OCI-LY1 (cell line): Measurements from ENCODE around the gene FBLIM1.
A peak's percentile ranks its signal among the peaks of the same experiment; 100 is the strongest.

ENCODE experiments used
- H2AFZ ChIP-seq: fragments of 200-600 bp; sonication (generic), shearing (Covaris generic); 2 replicates; pipeline ENCODE4 v1.6.0; 2014; ENCODE audit warnings: antibody characterized with exemption, mild to moderate bottlenecking, low read length
- H3F3A ChIP-seq: fragments of 200-600 bp; sonication (generic), shearing (Covaris generic); 2 replicates; pipeline ENCODE4 v1.6.0; 2014; ENCODE audit warnings: mild to moderate bottlenecking, antibody characterized with exemption, low read length, moderate library complexity; ENCODE audit not compliant: insufficient read depth
- H3K27ac ChIP-seq: fragments of 200-600 bp; sonication (generic); 2 replicates; pipeline ENCODE4 v1.5.1; 2014; ENCODE audit warnings: low read length, mixed run types, mild to moderate bottlenecking, low read depth; ENCODE audit not compliant: poor library complexity, severe bottlenecking
- H3K27me3 ChIP-seq: fragments of 200-600 bp; sonication (generic); 2 replicates; pipeline ENCODE4 v1.6.0; 2014; ENCODE audit warnings: antibody characterized with exemption, mild to moderate bottlenecking, low read length, moderate library complexity; ENCODE audit not compliant: insufficient read depth
- H3K36me3 ChIP-seq: fragments of 200-600 bp; sonication (generic); 2 replicates; pipeline ENCODE4 v1.6.1; 2014; ENCODE audit warnings: mild to moderate bottlenecking, antibody characterized with exemption, low read length, moderate library complexity, mixed read lengths; ENCODE audit not compliant: insufficient read depth
- H3K4me1 ChIP-seq: fragments of 200-600 bp; sonication (generic); 2 replicates; pipeline ENCODE4 v1.5.1; 2014; ENCODE audit warnings: mild to moderate bottlenecking, low read length, moderate library complexity; ENCODE audit not compliant: insufficient read depth, severe bottlenecking
- H3K4me2 ChIP-seq: fragments of 200-600 bp; sonication (generic), shearing (Covaris generic); 2 replicates; pipeline ENCODE4 v1.6.1; 2014; ENCODE audit warnings: low read length
- H3K4me3 ChIP-seq: fragments of 200-600 bp; sonication (generic); 2 replicates; pipeline ENCODE4 v1.5.1; 2014; ENCODE audit warnings: low read length, low read depth, mild to moderate bottlenecking, mixed read lengths; ENCODE audit not compliant: poor library complexity, severe bottlenecking
- H3K79me2 ChIP-seq: fragments of 200-600 bp; shearing (Covaris generic); 2 replicates; pipeline ENCODE4 v1.6.1; 2016; ENCODE audit warnings: mixed run types, low read length, mixed read lengths; ENCODE audit not compliant: insufficient read depth
- H3K9ac ChIP-seq: fragments of 200-600 bp; sonication (generic), shearing (Covaris generic); 2 replicates; pipeline ENCODE4 v1.6.1; 2014; ENCODE audit warnings: mild to moderate bottlenecking, low read length, mixed read lengths
- H3K9me2 ChIP-seq: fragments of 200-600 bp; sonication (generic), shearing (Covaris generic); 2 replicates; pipeline ENCODE4 v1.6.1; 2014; ENCODE audit warnings: low read depth, mild to moderate bottlenecking, low read length, mixed read lengths
- H3K9me3 ChIP-seq: fragments of 200-600 bp; shearing (Covaris generic); 2 replicates; pipeline ENCODE4 v1.6.1; 2014; ENCODE audit warnings: low read length, mixed read lengths
- H4K20me1 ChIP-seq: fragments of 200-600 bp; sonication (generic), shearing (Covaris generic); 2 replicates; pipeline ENCODE4 v1.6.0; 2016; ENCODE audit warnings: mild to moderate bottlenecking, low read length; ENCODE audit not compliant: insufficient read depth
- EZH2 ChIP-seq: fragments of 200-600 bp; sonication (generic), shearing (Covaris generic); IDR thresholded peaks from 2 replicates; pipeline ENCODE4 v1.8.0; 2017; ENCODE audit warnings: borderline replicate concordance, mixed run types, mild to moderate bottlenecking, antibody characterized with exemption, low read length, moderate library complexity, mixed read lengths
- TF ChIP-seq, protein P1 (sequence below): fragments of 200-600 bp; sonication (generic), shearing (Covaris generic); IDR thresholded peaks from 2 replicates; pipeline ENCODE4 v1.5.1; 2017; ENCODE audit warnings: mild to moderate bottlenecking, antibody characterized with exemption, low read length, moderate library complexity, mixed read lengths

FBLIM1 gene

DNA sequence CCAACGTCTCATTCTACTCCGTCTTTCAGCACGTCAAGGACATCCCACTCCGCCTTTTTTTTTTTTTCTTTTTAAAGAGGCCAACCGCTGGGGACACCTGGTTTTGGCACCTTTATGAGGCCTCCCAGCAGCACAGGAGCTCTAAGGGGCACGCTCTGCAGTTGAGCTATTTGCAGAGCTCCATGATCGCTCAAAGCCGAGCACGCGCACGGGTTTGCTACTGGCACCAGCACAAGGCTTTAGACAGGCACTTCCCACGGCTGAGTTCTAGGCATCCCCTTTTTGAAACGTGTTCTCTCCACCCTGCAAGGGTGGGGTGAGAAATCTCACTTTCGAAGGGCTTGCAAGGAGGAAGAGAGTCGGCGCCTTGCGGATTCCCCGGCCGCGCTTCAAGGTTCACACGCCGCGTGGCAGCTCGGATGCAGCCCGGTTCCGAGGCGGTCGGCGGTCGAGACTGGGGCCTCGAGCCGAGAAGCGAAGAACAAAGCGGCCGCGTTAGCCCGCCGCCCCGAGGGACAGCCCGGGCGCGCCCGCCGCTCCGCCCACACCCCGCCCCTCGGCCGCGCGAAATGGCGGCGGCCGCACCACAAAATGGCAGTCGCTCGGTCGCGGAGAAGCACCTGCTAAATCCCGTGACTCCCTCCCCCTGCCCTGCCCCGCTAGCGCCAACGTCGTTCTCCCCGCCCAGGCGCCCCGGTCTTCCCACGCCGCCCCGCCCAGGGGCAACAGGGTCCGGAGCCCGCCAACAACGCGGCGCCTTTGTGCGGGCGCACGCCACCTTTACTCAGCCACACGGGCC, 76.0 kb downstream of the FBLIM1 start:
- Histone ChIP-seq H3K9ac (peak overlapping the region; percentile 98), H3K9me3 (no peaks in the 10 kb centered on the region), H4K20me1 (no peaks in the 10 kb centered on the region), H3K79me2 (no peaks in the 10 kb centered on the region; the same call in 1 of the 2 replicates), H3F3A (peaks cover 14% of the 10 kb centered on the region), H3K9me2 (no peaks in the 10 kb centered on the region), H3K4me3 (peak overlapping the region; percentile 77), H3K27ac (peak overlapping the region; percentile 98), H3K4me2 (peak overlapping the region; percentile 93), H2AFZ (no peak overlapping the region), H3K27me3 (no peaks in the 10 kb centered on the region), H3K36me3 (no peaks in the 10 kb centered on the region), H3K4me1 (peaks cover 74% of the 10 kb centered on the region)
- TF ChIP-seq, protein P1, sequence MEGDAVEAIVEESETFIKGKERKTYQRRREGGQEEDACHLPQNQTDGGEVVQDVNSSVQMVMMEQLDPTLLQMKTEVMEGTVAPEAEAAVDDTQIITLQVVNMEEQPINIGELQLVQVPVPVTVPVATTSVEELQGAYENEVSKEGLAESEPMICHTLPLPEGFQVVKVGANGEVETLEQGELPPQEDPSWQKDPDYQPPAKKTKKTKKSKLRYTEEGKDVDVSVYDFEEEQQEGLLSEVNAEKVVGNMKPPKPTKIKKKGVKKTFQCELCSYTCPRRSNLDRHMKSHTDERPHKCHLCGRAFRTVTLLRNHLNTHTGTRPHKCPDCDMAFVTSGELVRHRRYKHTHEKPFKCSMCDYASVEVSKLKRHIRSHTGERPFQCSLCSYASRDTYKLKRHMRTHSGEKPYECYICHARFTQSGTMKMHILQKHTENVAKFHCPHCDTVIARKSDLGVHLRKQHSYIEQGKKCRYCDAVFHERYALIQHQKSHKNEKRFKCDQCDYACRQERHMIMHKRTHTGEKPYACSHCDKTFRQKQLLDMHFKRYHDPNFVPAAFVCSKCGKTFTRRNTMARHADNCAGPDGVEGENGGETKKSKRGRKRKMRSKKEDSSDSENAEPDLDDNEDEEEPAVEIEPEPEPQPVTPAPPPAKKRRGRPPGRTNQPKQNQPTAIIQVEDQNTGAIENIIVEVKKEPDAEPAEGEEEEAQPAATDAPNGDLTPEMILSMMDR = no peak
- no peak for TF ChIP-seq EZH2

DNA sequence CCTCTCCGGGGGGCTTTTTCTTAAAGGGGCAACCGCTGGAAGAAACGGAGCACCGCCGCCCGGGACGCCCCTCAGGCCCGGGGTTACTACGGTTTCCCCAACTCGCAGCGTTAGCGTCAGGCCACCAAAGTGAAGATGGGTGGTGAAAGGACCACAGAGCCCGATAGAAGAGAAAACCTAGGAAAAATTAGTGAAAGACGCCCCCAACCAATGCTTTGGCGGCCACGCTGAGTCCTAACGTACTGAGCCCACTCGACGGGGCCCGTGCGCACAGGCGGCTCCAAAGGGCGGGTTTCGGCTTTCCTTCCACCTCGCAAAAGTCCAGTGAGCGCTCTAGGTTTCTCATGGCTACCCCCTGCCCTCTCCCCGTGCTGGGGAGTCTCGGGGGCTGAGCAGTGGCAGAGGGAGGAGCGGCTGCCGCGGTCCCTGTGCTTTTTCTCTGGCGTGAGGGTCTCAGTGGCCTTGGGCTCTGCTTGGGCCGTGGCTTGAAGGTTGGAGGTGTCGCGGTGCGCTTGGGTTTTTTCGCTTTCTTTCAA, 76.7 kb downstream of the FBLIM1 start:
- Histone ChIP-seq H3K4me2 (peak overlapping the region; percentile 93), H3K4me1 (peaks cover 67% of the 10 kb centered on the region), H3F3A (peaks cover 14% of the 10 kb centered on the region), H3K9me3 (no peaks in the 10 kb centered on the region), H3K27ac (peak overlapping the region; percentile 98), H3K9ac (peak overlapping the region; percentile 98), H3K36me3 (no peaks in the 10 kb centered on the region), H3K27me3 (no peaks in the 10 kb centered on the region), H3K79me2 (no peaks in the 10 kb centered on the region; the same call in 1 of the 2 replicates), H3K9me2 (no peaks in the 10 kb centered on the region), H4K20me1 (no peaks in the 10 kb centered on the region), H3K4me3 (peak overlapping the region; percentile 77), H2AFZ (no peak overlapping the region)
- TF ChIP-seq, protein P1 = no peak
- TF ChIP-seq EZH2 = no peak

DNA sequence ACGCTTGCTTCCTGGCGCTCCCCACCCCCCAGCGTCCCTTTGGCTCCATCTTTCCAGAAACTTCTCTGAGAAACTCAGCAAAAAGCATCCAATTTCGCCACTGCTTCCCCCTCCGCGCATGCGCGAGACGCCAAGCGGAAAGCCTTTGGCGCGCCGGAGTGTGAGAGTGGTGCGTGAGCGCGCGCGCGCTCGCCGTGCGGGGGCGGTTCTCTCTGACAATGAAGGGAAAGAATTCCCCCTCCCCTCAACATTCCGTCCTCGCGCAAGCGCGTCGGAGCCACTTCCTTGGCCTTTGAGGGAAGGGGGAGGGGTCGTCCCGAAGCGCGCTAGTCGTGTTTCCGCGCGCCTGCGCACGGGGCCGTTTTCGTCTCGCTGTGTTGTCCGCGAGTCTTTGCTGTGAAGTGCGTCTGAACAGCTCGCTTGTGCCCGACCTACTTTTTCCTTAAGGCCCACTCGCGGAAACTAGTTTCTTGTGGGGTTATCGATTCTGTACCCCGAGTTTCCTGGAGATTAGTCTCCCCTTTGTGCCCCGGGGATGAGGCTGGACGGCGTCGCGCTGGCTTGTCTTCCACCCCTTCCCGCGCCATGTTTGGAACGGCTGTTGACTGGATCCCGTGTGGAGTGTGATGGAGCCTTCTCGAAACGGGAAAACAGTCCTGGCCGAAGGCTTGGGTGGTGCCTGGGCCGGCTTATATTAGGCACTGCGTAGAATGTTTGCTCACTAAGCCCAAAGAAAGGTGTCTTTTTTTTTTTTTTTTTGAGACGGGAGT, 77.3 kb downstream of the FBLIM1 start:
- Histone ChIP-seq H3K36me3 (no peaks in the 10 kb centered on the region), H2AFZ (no peak overlapping the region), H3K27me3 (no peaks in the 10 kb centered on the region), H3K4me1 (peaks cover 60% of the 10 kb centered on the region), H4K20me1 (no peaks in the 10 kb centered on the region), H3K79me2 (no peaks in the 10 kb centered on the region; the same call in 1 of the 2 replicates), H3K9me2 (no peaks in the 10 kb centered on the region), H3K4me2 (peak overlapping the region; percentile 93), H3F3A (peaks cover 14% of the 10 kb centered on the region), H3K4me3 (peak overlapping the region; percentile 77), H3K27ac (peak overlapping the region; percentile 98), H3K9me3 (no peaks in the 10 kb centered on the region), H3K9ac (peak overlapping the region; percentile 98)
- TF ChIP-seq EZH2 = no peak
- TF ChIP-seq, protein P1 = no peak
